ENCODE data around the gene ASPDH.

Gene ASPDH

GRCh38 chr19:50498219-50499056, 15.3 kb downstream of the ASPDH start:
- FAIRE-seq = no peak
- no peak for DNase-seq (ENCODE audit: insufficient read length, low spot score)

GRCh38 chr19:50497022-50497405, 16.7 kb downstream of the ASPDH start:
- no peak for DNase-seq (ENCODE audit: insufficient read length, low spot score)

DNA sequence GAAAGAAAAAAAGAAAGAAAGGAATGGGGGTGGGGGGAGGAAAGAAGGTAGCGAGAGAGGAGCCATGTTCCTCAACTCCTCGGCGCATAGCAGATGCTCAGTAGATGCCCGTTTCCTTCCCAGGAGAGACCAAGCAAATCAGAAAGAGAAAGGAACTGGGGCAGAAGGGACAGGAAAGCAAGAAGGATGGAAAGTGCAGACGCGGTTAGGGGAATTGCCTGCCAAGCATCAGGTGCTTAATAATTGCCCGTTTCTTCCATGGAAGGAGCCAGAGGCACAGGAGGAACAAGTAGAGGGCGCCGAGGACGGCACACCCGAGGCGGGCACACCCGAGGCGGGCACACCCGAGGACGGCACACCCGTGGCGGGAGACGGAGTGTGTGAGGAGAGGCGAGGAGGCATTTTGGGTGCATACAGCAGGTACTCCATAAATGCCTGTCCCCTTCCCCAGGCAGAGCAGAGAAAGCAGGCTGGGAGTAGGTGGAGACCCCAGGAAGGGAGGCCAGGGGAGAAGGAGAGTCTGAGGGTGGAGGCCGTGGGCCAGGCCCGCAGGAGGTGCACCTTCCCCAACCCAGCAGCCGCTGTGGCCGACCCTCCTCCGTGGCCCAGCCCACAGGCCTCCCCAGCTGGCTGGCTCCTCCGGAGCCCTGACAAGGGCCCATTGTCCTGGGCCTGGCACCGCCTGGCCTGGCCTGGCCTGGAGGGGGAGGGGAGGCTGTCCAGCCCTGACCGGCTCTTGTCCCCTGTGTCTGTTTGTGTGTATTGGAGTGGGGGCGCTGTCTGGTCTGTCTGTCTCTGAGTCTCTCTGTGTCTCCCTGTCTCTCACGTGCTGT, 17.3 kb downstream of the ASPDH start:
- DNase-seq (ENCODE audit: insufficient read length, low spot score) (no peak), FAIRE-seq (no peak)

More at GRCh38 chr19:50497022-50497405, 16.7 kb downstream of the ASPDH start:
- no peak for FAIRE-seq

- DNase-seq (ENCODE audit: insufficient read length, low spot score) (no peak), FAIRE-seq (no peak)
Observed at GRCh38 chr19:50495020-50495531, 18.6 kb downstream of the ASPDH start.

DNA sequence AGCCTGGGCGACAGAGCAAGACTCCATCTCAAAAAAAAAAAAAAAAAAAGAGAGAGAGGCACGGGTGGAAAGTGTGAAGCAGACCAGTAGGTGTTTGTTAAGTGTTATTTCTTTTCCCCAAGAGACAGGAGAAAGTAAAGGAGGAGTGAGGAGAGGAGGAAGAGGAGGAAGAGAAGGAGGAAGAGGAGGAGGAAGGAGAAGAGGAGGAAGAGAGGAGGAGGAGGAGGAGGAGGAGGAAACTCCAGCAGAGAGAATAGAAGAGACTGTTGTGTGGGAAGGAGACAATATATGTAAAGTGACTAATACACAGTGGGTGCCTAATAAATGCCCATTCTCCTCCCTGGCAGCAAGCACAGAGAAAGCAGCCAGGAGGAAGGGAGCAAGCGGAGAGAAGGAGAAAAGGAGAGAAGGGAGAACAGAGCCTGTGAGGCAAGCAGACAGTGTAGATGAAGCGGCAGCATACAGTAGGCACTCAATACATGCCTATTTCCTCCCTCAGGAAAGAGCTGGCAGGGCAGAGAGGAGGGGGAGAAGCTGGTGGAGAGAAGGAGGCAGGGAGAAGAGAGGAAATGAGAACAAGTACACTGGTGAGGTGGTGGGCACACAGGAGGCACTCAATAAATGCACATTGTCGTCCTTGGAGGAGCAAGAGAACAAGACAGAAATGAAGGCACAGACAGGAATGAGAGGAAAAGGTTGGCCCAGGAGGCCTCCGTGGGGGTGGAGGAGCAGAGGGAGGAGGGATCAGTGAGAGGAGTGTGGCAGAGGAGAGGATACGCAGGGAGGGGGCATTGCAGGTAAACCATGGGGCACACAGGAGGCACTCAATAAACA, 19.3 kb downstream of the ASPDH start:
- FAIRE-seq = no peak
- DNase-seq (ENCODE audit: insufficient read length, low spot score) = no peak

DNA sequence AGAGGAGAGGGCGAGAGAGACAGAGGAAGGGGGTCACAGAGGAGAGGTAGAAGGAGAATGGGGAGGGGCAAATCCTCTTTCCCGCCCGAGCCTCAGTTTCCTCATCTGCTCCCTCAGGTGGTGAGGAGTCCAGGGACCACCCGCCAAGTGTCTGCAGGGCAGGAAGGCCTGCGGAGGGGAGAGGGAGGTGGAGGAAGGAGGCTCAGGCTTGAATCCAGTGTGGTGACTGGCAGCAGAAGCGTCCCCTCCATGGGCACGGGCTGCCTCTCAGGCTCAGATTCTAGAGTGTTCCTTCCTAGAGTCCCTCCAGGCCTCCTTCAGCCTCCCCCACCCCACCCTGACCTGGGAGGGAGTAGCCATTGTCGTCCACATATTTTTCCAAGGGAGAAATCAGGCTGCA, 20.5 kb downstream of the ASPDH start:
- FAIRE-seq (no peak), DNase-seq (ENCODE audit: insufficient read length, low spot score) (no peak)

GRCh38 chr19:50492303-50493052, 21.2 kb downstream of the ASPDH start:
- DNase-seq (ENCODE audit: insufficient read length, low spot score) (no peak), FAIRE-seq (no peak)

- FAIRE-seq = no peak
- DNase-seq (ENCODE audit: insufficient read length, low spot score) = no peak
Observed at GRCh38 chr19:50490991-50491472, 22.7 kb downstream of the ASPDH start.

GRCh38 chr19:50490411-50490811, 23.3 kb downstream of the ASPDH start:
- DNase-seq (ENCODE audit: insufficient read length, low spot score) = no peak
- no peak for FAIRE-seq

GRCh38 chr19:50489461-50490011, 24.2 kb downstream of the ASPDH start:
- DNase-seq (ENCODE audit: insufficient read length, low spot score) = no peak
- FAIRE-seq = no peak

- FAIRE-seq = no peak
Observed at GRCh38 chr19:50488389-50489194, 25.1 kb downstream of the ASPDH start.

DNA sequence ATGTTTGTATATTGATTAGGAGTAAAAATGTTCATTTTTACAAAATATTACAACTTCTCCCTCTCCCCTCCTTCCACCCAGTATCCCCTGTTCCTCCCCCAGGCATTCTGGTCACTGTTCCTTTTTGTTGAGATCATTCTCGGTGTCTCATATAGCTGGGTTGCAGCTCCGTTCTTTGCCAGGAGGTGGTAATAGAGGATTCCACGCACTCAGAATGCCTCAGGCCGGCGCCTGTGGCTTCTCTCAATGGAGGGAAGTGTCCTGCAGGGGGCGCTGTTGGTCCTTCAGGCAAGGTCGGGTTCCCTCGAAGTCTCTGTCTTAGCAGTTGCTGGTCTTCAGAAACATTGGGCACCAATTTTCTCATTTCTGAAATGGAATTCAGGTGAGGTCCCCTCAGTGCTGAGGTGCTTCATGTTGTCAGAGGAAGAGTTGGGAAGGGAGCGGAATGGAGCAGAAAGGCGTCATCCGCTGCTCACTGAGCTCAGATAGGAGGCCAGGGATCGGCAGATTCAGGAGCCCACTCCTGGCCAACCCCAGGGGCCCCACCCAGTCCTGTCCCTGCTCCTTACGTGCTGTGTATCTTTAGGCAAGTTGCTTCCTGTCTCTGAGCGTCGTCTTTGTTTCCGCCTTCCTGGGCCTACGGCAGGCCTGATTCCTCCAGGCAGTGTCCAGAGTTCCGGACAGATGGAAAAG, 26.7 kb downstream of the ASPDH start:
- DNase-seq (ENCODE audit: insufficient read length, low spot score) (no peak), FAIRE-seq (no peak)

More at GRCh38 chr19:50488389-50489194, 25.1 kb downstream of the ASPDH start:
- no peak for DNase-seq (ENCODE audit: insufficient read length, low spot score)

GRCh38 chr19:50485284-50485955, 28.3 kb downstream of the ASPDH start:
- FAIRE-seq = no peak

GRCh38 chr19:50482916-50483315, 30.8 kb downstream of the ASPDH start:
- FAIRE-seq (no peak), DNase-seq (ENCODE audit: insufficient read length, low spot score) (no peak)

More at GRCh38 chr19:50485284-50485955, 28.3 kb downstream of the ASPDH start:
- DNase-seq (ENCODE audit: insufficient read length, low spot score) = no peak

DNA sequence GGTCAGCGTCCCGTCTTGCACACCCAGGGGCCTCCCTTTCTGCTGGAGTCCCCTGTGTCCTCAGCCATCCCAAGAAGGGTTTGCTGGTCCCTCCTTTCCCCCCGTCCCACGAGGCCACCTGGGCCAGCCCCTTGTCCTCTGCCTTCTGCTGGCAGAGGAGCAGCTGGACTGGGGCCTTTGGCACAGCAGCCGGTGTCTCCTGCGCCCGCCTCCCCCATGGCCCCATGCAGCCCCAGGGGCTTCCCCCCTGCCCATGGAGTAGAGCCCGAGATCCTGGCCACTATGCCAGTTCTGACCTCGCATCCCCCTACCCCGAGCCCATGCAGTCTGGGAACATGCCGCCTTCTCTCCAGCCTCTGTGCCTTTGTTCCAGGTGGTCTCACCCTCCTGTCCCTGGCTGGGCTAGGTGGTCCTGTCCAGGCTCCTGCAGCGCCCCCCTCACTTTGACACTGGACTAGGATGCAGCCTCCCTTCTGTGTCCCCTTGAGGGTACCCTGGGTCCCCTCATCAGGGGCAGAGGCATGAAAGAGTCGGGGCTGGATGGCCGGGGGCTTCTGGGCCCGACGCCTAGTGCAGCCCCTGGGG, 31.4 kb downstream of the ASPDH start:
- FAIRE-seq = no peak
- no peak for DNase-seq (ENCODE audit: insufficient read length, low spot score)

GRCh38 chr19:50481351-50482149, 32.2 kb downstream of the ASPDH start:
- FAIRE-seq = no peak

More at GRCh38 chr19:50481351-50482149, 32.2 kb downstream of the ASPDH start:
- no peak for DNase-seq (ENCODE audit: insufficient read length, low spot score)
